ENCODE data around the gene ELF4.
A peak's percentile ranks its signal among the peaks of the same experiment; 100 is the strongest.

GRCh38 chrX:130091980-130092522 lies 18.2 kb downstream of the ELF4 start:
- peak; percentile 42 for TF ChIP-seq CTCF (IDR thresholded peaks at IDR 0.05; ENCODE audit: low read depth, low read length, poor library complexity, severe bottlenecking)
- no peak for TF ChIP-seq EZH2phosphoT487 (IDR thresholded peaks at IDR 0.05; ENCODE audit: borderline replicate concordance, low read length)

Measured in DOHH2 (cell line).